ENCODE results near the gene RBM47. TPM values are rescaled to one million over a fixed set of nuclear protein-coding genes. Genes with fewer than 3 reads are reported as not detected.
A peak's percentile ranks its signal among the peaks of the same experiment; 100 is the strongest.
"Not testable (repeated sequence)": the region's sequence is repeated elsewhere in the genome, so short reads cannot be mapped to it uniquely, and the experiment has no call there.

The RBM47 gene
- total and polyA plus RNA-seq, 5 donors: 0.97 to 8.2 (median 4.7) TPM

DNA sequence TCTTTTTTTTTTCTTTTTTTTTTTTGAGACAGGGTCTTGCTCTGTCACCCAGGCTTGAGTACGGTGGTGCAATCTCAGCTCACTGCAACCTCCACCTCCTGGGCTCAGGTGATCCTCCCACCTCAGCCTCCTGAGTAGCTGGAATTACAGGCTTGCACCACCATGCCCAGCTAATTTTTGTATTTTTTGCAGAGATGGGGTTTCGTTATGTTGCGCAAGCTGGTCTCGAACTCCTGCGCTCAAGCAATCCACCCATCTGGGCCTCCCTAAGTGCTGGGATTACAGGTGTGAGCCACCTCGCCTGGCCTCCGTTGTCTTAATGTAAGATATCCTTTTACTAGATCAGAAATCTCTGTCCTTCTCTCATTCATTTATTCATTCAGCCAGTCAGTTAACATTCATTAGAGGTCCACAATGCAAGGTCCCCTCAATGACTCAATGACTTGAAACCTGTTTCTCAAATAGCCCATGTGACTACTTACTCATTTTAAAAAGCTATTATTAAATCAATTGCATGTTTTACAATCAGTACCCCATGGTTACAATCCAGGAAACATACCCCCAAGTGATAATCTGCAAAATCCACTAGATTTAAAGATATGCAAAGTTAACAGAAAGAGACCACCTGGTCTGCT lies 68.0 kb downstream of the RBM47 start:
- 87% methylated on average over 7 of the region's 7 CpGs for WGBS
- intact Hi-C loops (cut with DNase I); H3K27me3 ChIP-seq (ENCODE audit: control insufficient read depth, insufficient read depth); DNase-seq; ATAC-seq; H3K4me3 ChIP-seq (ENCODE audit: low read length); H3K27ac ChIP-seq (ENCODE audit: low read length); H3K9me3 ChIP-seq (ENCODE audit: control insufficient read depth, low read length); H3K4me1 ChIP-seq (ENCODE audit: control insufficient read depth, insufficient read depth, low read length): not testable (repeated sequence)

DNA sequence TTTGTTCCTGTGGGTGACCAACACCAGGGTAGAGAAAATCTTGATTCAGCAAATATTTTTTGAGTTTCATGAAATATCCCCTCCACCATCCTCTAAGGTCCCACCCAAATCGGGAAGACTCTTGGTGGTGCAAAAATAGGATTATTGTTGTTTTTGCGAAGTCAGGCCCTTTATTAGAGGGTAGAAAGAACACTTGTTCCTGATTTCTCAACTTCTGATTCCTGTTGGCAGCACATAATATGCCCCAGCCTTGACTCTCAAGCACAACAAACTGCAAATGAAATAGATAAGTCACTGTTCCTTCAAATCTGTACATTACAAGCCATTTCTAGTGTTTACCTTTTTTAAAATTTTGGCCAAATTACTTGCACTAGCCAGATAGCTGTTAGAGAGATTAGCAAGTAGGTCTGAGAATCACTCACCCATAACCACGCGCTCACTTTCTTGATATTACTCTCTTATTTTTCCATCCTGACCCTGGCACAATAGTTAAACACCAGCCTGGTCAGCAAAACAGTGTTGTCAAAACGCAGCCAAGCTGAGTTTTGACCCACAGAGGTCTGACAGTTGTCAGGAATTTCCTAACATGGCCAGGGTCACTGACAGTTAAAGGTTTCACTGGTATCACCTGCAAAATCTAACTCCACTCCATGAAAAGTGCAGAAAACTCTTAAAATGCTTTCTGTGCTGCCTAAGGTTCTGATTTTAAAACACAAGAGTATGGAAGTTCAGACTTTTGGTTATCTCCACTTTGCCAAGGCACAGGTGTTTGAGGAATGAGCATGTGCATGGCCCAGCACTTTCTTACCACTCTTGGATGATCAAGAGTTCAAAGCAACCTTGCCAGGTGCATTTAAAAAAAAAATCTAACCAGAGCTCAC lies 69.8 kb downstream of the RBM47 start:
- WGBS: 58% methylated on average over 5 of the region's 5 CpGs
- intact Hi-C loops (cut with DNase I): no loop called here
- no peaks in the 10 kb centered on the region for H3K9me3 ChIP-seq (ENCODE audit: control insufficient read depth, low read length)
- no peak overlapping the region for H3K27ac ChIP-seq (ENCODE audit: low read length)
- H3K27me3 ChIP-seq (ENCODE audit: control insufficient read depth, insufficient read depth): no peaks in the 10 kb centered on the region
- DNase-seq (no peak), ATAC-seq (peak; percentile 57 to 62)
- H3K4me1 ChIP-seq (ENCODE audit: control insufficient read depth, insufficient read depth, low read length): no peaks in the 10 kb centered on the region
- H3K4me3 ChIP-seq (ENCODE audit: low read length): no peak overlapping the region

DNA sequence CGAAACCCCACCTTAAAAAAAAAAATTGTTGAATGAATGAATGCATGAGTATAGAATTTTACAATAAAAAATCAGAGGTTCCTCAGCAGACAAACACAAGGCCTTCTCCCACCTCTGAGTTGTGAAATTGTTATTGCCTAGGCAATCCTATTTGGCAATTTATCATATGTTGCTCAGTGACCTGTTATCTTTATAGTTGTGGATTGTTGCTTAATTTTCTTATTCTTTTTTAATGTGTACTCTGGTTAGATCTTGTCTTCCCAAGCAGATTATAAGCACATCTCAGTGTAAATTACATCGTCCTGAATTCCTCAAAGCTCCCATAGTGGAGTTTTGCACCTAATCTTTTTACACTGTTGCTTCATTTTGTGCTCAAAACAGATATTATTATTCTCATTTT lies 71.9 kb downstream of the RBM47 start:
- DNase-seq (no peak), ATAC-seq (no peak)
- intact Hi-C loops (cut with DNase I): no loop called here
- no peak overlapping the region for H3K27ac ChIP-seq (ENCODE audit: low read length)
- no peak overlapping the region for H3K4me3 ChIP-seq (ENCODE audit: low read length)
- 92% methylated on average over 2 of the region's 2 CpGs for WGBS
- H3K4me1 ChIP-seq (ENCODE audit: control insufficient read depth, insufficient read depth, low read length): no peaks in the 10 kb centered on the region
- no peaks in the 10 kb centered on the region for H3K9me3 ChIP-seq (ENCODE audit: control insufficient read depth, low read length)
- H3K27me3 ChIP-seq (ENCODE audit: control insufficient read depth, insufficient read depth): no peaks in the 10 kb centered on the region

DNA sequence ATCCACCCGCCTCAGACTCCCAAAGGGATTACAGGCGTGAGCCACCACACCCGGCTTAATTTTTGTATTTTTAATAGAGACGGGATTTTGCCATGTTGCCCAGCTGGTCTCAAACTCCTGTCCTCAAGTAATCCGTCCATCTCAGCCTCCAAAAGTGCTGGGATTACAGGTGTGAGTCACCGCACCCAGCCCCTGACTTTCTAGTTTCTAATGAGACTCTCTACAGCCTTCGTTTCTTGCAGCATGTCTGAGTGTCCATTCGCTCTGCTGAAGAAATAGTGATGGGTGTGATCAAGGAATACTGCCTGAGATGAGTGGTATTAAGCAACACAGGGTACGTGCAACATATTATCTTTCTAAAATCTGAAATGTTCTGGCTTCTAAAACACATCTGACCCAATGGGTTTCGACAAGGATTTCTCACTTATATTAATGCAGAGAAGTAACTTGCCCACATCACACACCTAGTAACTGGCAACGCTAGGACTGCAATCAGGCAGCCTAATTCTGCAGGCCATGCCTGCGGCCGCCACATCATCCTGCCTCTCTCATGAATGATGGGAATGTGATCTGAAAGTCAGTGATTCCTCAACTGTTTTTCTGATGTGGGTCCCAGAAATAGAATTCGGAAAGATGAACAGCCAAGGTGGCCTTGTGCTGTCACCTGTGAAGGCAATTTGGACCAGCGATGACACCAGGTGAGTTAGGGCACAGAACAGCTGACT lies 74.3 kb downstream of the RBM47 start:
- ATAC-seq (no peak), DNase-seq (no peak)
- H3K27me3 ChIP-seq (ENCODE audit: control insufficient read depth, insufficient read depth): no peaks in the 10 kb centered on the region
- no peak overlapping the region for H3K4me3 ChIP-seq (ENCODE audit: low read length)
- H3K27ac ChIP-seq (ENCODE audit: low read length): no peak overlapping the region
- 92% methylated on average over 15 of the region's 15 CpGs for WGBS
- H3K9me3 ChIP-seq (ENCODE audit: control insufficient read depth, low read length): no peaks in the 10 kb centered on the region
- intact Hi-C loops (cut with DNase I): no loop called here
- H3K4me1 ChIP-seq (ENCODE audit: control insufficient read depth, insufficient read depth, low read length): no peaks in the 10 kb centered on the region

DNA sequence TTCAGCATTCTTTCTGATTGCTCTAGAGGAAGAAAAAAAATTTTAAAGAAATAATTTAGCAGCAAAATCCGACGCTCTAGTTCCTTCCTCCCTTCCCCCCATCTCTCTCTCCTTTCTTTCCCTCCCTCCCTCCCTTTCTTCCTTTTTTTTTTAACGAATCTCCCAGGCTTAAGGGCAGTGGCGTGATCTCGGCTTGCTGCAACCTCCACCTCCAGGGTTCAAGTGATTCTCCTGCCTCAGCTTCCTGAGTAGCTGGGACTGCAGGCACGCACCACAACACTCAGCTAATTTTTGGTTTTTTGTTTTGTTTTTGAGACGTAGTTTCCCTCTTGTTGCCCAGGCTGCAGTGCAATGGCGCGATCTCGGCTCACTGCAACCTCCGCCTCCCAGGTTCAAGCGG lies 75.0 kb downstream of the RBM47 start:
- not testable (repeated sequence) for H3K4me1 ChIP-seq (ENCODE audit: control insufficient read depth, insufficient read depth, low read length)

DNA sequence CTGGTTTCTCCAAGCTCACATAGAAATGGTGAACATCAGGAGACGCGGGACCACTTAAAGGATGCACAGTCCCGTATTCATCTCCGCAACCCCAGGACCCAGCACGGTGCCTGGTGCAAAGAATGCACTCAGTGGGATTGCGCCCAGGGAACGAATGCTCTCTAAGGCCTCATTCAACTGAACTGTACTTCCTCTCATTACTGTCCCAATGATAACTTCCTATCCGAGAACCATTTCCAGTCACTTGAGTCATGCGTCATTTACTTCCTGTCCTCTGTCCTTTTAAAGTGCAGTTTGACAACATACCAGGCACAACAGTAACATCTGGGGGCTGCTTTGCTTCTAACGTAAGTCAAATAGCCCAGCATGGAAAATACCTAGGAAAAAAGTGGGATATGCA lies 75.7 kb downstream of the RBM47 start:
- Histone ChIP-seq H3K4me3 (ENCODE audit: low read length) (no peak overlapping the region), H3K27ac (ENCODE audit: low read length) (no peak overlapping the region), H3K27me3 (ENCODE audit: control insufficient read depth, insufficient read depth) (no peaks in the 10 kb centered on the region), H3K9me3 (ENCODE audit: control insufficient read depth, low read length) (no peaks in the 10 kb centered on the region), H3K4me1 (ENCODE audit: control insufficient read depth, insufficient read depth, low read length) (no peaks in the 10 kb centered on the region)
- WGBS: 57% methylated on average over 10 of the region's 10 CpGs
- ATAC-seq: peak; percentile 55 to 78
- DNase-seq: no peak
- intact Hi-C loops (cut with DNase I): no loop called here

More for the DNA sequence above, 75.0 kb downstream of the RBM47 start:
- WGBS: 63% methylated on average over 12 of the region's 12 CpGs
- intact Hi-C loops (cut with DNase I); H3K27me3 ChIP-seq (ENCODE audit: control insufficient read depth, insufficient read depth); H3K9me3 ChIP-seq (ENCODE audit: control insufficient read depth, low read length); DNase-seq; H3K4me3 ChIP-seq (ENCODE audit: low read length); H3K27ac ChIP-seq (ENCODE audit: low read length); ATAC-seq: not testable (repeated sequence)

DNA sequence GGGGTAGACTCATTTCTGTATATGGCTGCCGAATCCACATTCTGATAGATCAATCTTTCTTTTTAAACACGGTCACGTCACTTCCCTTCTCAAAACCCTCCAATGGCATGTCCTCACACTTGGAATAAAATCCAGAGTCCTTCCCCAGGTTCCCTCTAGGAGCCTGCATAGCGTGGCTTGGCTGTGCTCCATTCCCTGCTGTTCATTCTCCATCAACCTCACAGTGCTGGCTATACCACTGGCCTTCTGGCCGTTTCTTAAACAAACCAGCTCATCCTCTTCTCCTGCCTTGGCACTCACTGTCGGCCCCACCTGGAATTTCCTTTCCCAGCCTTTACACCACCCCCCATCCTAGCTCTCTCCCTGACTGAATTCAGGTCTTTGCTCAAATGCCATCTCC lies 77.1 kb downstream of the RBM47 start:
- H3K27ac ChIP-seq (ENCODE audit: low read length): no peak overlapping the region
- H3K27me3 ChIP-seq (ENCODE audit: control insufficient read depth, insufficient read depth): no peaks in the 10 kb centered on the region
- WGBS: 66% methylated on average over 6 of the region's 6 CpGs
- H3K4me1 ChIP-seq (ENCODE audit: control insufficient read depth, insufficient read depth, low read length): no peaks in the 10 kb centered on the region
- H3K9me3 ChIP-seq (ENCODE audit: control insufficient read depth, low read length): no peaks in the 10 kb centered on the region
- ATAC-seq (peak in 1 of 2 donors; percentile 29), DNase-seq (no peak)
- no peak overlapping the region for H3K4me3 ChIP-seq (ENCODE audit: low read length)
- intact Hi-C loops (cut with DNase I): no loop called here

DNA sequence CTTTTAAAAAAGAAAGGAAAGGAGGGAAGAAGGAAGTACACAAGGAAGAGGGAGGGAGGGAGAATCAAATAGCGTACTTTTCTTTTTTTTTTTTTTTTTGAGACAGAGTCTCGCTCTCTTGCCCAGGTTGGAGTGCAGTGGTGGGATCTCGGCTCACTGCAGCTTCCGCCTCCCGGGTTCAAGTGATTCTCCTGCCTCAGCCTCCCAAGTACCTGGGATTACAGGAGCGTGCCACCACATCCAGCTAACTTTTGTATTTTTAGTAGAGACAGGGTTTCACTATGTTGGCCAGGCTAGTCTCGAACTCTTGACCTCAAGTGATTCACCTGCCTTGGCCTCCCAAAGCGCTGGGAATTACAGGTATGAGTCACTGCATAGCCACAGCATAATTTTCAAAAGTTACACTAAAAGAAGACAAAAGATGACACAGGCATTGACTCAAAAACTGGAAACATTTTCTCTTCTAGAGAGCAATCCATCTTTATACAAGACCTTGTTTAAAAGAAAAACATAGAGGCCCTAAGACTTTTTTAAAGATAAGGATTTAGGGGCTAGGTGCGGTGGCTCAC lies 78.0 kb downstream of the RBM47 start:
- WGBS: 71% methylated on average over 9 of the region's 9 CpGs
- ATAC-seq; H3K4me1 ChIP-seq (ENCODE audit: control insufficient read depth, insufficient read depth, low read length); H3K27ac ChIP-seq (ENCODE audit: low read length); H3K27me3 ChIP-seq (ENCODE audit: control insufficient read depth, insufficient read depth); intact Hi-C loops (cut with DNase I); DNase-seq; H3K9me3 ChIP-seq (ENCODE audit: control insufficient read depth, low read length): not testable (repeated sequence)
- peak overlapping the region; percentile 40 for H3K4me3 ChIP-seq (ENCODE audit: low read length)

DNA sequence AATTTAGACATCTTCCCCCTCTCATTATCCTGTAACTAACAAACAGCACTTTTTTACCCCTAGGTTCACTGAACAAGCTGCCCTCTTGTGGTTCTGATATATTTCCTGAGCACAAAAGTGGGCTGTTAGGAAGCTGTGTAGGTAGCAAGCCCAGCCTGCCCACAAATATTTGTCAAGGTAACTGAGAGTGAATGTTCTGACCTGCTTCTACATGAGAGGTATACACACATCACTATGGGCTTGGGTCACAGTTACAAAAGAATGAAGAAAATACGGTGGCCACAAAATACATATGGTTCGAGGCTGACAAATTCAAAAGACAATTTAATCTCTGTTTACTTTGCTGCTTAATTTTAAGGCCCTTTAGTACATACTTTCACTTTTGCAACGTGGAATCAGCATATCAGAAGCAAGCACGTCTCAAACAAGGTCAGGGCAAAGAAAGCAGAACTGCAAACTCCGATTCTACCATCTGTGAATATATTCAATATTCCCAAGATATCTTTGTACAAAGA lies 78.7 kb downstream of the RBM47 start:
- DNase-seq (no peak), ATAC-seq (peak; percentile 46 to 49)
- no peaks in the 10 kb centered on the region for H3K27me3 ChIP-seq (ENCODE audit: control insufficient read depth, insufficient read depth)
- intact Hi-C loops (cut with DNase I): no loop called here
- 28% methylated on average over 5 of the region's 5 CpGs for WGBS
- peak overlapping the region; percentile 40 for H3K4me3 ChIP-seq (ENCODE audit: low read length)
- H3K4me1 ChIP-seq (ENCODE audit: control insufficient read depth, insufficient read depth, low read length): no peaks in the 10 kb centered on the region
- H3K27ac ChIP-seq (ENCODE audit: low read length): no peak overlapping the region
- no peaks in the 10 kb centered on the region for H3K9me3 ChIP-seq (ENCODE audit: control insufficient read depth, low read length)

DNA sequence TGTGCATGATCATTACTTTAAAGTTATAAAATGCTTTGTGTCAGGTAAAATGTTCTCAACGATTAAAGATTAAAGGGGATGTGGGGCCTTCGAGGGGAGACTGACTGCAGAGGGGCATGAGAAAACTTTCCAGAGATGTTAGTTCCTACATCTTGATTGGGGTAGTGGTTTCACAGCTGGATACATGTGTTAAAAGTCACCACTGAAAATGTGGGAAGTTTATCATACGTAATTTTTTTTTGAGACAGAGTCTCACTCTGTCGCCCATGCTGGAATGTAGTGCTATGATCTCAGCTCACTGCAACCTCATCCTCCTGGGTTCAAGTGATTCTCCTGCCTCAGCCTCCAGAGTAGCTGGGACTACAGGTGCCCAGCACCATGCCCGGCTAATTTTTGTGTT lies 79.5 kb downstream of the RBM47 start:
- Histone ChIP-seq H3K27ac (ENCODE audit: low read length) (no peak overlapping the region), H3K4me3 (ENCODE audit: low read length) (no peak overlapping the region)
- no peak for DNase-seq

More for the DNA sequence above, 79.5 kb downstream of the RBM47 start:
- no peaks in the 10 kb centered on the region for H3K9me3 ChIP-seq (ENCODE audit: control insufficient read depth, low read length)
- H3K4me1 ChIP-seq (ENCODE audit: control insufficient read depth, insufficient read depth, low read length): no peaks in the 10 kb centered on the region
- H3K27me3 ChIP-seq (ENCODE audit: control insufficient read depth, insufficient read depth): no peaks in the 10 kb centered on the region
- WGBS: 73% methylated on average over 5 of the region's 5 CpGs
- intact Hi-C loops (cut with DNase I): no loop called here
- ATAC-seq: no peak

Data from right cardiac atrium (tissue), 5 donors.